Measurements from ENCODE around the gene CBLIF. TPM values are rescaled to one million over a fixed set of nuclear protein-coding genes. Genes with fewer than 3 reads are reported as not detected.
"Not testable (repeated sequence)": the region's sequence is repeated elsewhere in the genome, so short reads cannot be mapped to it uniquely, and the experiment has no call there.

Gene CBLIF
- total RNA-seq (not detected), total RNA-seq (0 reads per million in 29 experiments)
- total RNA-seq (2013) = 2.4 TPM

- Histone ChIP-seq H3K27me3 (replicated peaks in 1 of 2; ENCODE audit: control insufficient read depth in 2 of 2, extremely low read depth in 1 of 2, insufficient read depth in 2 of 2, low read length in 1 of 2) (no peaks in the 10 kb centered on the region), H3K4me1 (ENCODE audit: control insufficient read depth in 1 of 2, extremely low read depth in 1 of 2, insufficient read depth in 2 of 2, low read length in 2 of 2) (no peaks in the 10 kb centered on the region), H3K36me3 (ENCODE audit: control insufficient read depth in 2 of 2, extremely low read depth in 1 of 2, insufficient read depth in 1 of 2, low read length in 1 of 2) (no peaks in the 10 kb centered on the region), H3K4me3 (ENCODE audit: control insufficient read depth in 1 of 2, extremely low read depth in 1 of 2, low read length in 1 of 2) (no peak within 1 kb of the TSS), H3K27ac (ENCODE audit: low read length) (no peak within 1 kb of the TSS), H3K9me3 (no peaks in the 10 kb centered on the region)
- no peaks in the 10 kb centered on the region for H3K4me1 Mint-ChIP-seq
- ChIA-PET POLR2A (no interaction called here), CTCF (no interaction called here)
- ATAC-seq (replicated peaks in 1 of 4) = no peak
- H3K36me3 Mint-ChIP-seq = no peaks in the 10 kb centered on the region
- peaks cover 0 to 4% (median 4%) of the 10 kb centered on the region in 3 donors for H3K9me3 Mint-ChIP-seq
- no peak within 1 kb of the TSS for H3K4me3 Mint-ChIP-seq
- peaks cover 0 to 3% of the 10 kb centered on the region in 2 donors for H3K27me3 Mint-ChIP-seq
- DNase-seq = no peak
- 81% methylated on average over 3 of the region's 4 CpGs for WGBS (ENCODE audit: insufficient coverage)
- no peak within 1 kb of the TSS for H3K27ac Mint-ChIP-seq
Measured at GRCh38 chr11:59845399-59845798, at the start of gene CBLIF. Gene CBLIF, minus strand, starts transcription at chr11:59845499. Its CDS starts 46 bp downstream, at chr11:59845453.

GRCh38 chr11:59894616-59895015 lies 49.3 kb upstream of the CBLIF start:
- no peak overlapping the region for H3K4me3 Mint-ChIP-seq
- H3K27me3 Mint-ChIP-seq = peaks cover 15 to 16% of the 10 kb centered on the region in 2 donors
- CTCF ChIA-PET = no interaction called here
- ATAC-seq (replicated peaks in 1 of 4) (no peak), DNase-seq (no peak)
- POLR2A ChIA-PET = no interaction called here
- peaks cover 0 to 14% (median 13%) of the 10 kb centered on the region in 3 donors for H3K9me3 Mint-ChIP-seq
- H3K27ac Mint-ChIP-seq = no peak overlapping the region
- H3K4me1 Mint-ChIP-seq = no peaks in the 10 kb centered on the region
- no peak overlapping the region for H3K4me3 ChIP-seq (ENCODE audit: control insufficient read depth in 1 of 2, extremely low read depth in 1 of 2, low read length in 1 of 2)
- no peaks in the 10 kb centered on the region for H3K36me3 ChIP-seq (ENCODE audit: control insufficient read depth in 2 of 2, extremely low read depth in 1 of 2, insufficient read depth in 1 of 2, low read length in 1 of 2)
- H3K9me3 ChIP-seq = no peaks in the 10 kb centered on the region
- no CpG with 5 or more reads among the region's 1 CpG for WGBS (ENCODE audit: insufficient coverage)
- H3K36me3 Mint-ChIP-seq = no peaks in the 10 kb centered on the region
- no peak overlapping the region for H3K27ac ChIP-seq (ENCODE audit: low read length)
- H3K27me3 ChIP-seq (replicated peaks in 1 of 2; ENCODE audit: control insufficient read depth in 2 of 2, extremely low read depth in 1 of 2, insufficient read depth in 2 of 2, low read length in 1 of 2) = peaks cover 0 to 11% of the 10 kb centered on the region in 2 experiments
- no peaks in the 10 kb centered on the region for H3K4me1 ChIP-seq (ENCODE audit: control insufficient read depth in 1 of 2, extremely low read depth in 1 of 2, insufficient read depth in 2 of 2, low read length in 2 of 2)

GRCh38 chr11:59891781-59892181 lies 46.5 kb upstream of the CBLIF start:
- H3K27ac ChIP-seq (ENCODE audit: low read length) = no peak overlapping the region
- CTCF ChIA-PET = no interaction called here
- no peaks in the 10 kb centered on the region for H3K4me1 Mint-ChIP-seq
- H3K4me3 Mint-ChIP-seq = no peak overlapping the region
- H3K36me3 Mint-ChIP-seq = peaks cover 6% of the 10 kb centered on the region
- ATAC-seq (replicated peaks in 1 of 4) (no peak), DNase-seq (no peak)
- H3K9me3 ChIP-seq = no peaks in the 10 kb centered on the region
- H3K27me3 Mint-ChIP-seq = peaks cover 16 to 19% of the 10 kb centered on the region in 2 donors
- H3K27ac Mint-ChIP-seq = no peak overlapping the region
- 72% methylated on average over 3 of the region's 4 CpGs for WGBS (ENCODE audit: insufficient coverage)
- peaks cover 14 to 36% (median 30%) of the 10 kb centered on the region in 3 donors for H3K9me3 Mint-ChIP-seq
- H3K4me3 ChIP-seq (ENCODE audit: control insufficient read depth in 1 of 2, extremely low read depth in 1 of 2, low read length in 1 of 2) = no peak overlapping the region
- no peaks in the 10 kb centered on the region for H3K4me1 ChIP-seq (ENCODE audit: control insufficient read depth in 1 of 2, extremely low read depth in 1 of 2, insufficient read depth in 2 of 2, low read length in 2 of 2)
- H3K27me3 ChIP-seq (replicated peaks in 1 of 2; ENCODE audit: control insufficient read depth in 2 of 2, extremely low read depth in 1 of 2, insufficient read depth in 2 of 2, low read length in 1 of 2) = peaks cover 0 to 11% of the 10 kb centered on the region in 2 experiments
- no peaks in the 10 kb centered on the region for H3K36me3 ChIP-seq (ENCODE audit: control insufficient read depth in 2 of 2, extremely low read depth in 1 of 2, insufficient read depth in 1 of 2, low read length in 1 of 2)
- POLR2A ChIA-PET = no interaction called here

DNA sequence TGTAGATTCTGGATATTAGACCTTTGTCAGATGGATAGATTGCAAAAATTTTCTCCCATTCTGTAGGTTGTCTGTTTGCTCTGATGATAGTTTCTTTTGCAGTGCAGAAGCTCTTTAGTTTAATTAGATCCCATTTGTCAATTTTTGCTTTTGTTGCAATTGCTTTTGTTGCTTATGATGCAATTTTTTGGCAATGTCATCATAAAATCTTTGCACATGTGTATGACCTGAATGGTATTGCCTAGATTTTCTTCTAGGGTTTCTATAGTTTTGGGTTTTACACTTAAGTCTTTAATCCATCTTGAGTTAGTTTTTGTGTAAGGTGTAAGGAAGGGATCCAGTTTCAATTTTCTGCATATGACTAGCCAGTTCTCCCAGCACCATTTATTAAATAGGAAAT lies 41.9 kb upstream of the CBLIF start:
- H3K4me3 ChIP-seq (ENCODE audit: control insufficient read depth in 1 of 2, extremely low read depth in 1 of 2, low read length in 1 of 2); H3K4me1 ChIP-seq (ENCODE audit: control insufficient read depth in 1 of 2, extremely low read depth in 1 of 2, insufficient read depth in 2 of 2, low read length in 2 of 2); H3K27me3 ChIP-seq (replicated peaks in 1 of 2; ENCODE audit: control insufficient read depth in 2 of 2, extremely low read depth in 1 of 2, insufficient read depth in 2 of 2, low read length in 1 of 2); H3K36me3 Mint-ChIP-seq; H3K4me1 Mint-ChIP-seq; H3K36me3 ChIP-seq (ENCODE audit: control insufficient read depth in 2 of 2, extremely low read depth in 1 of 2, insufficient read depth in 1 of 2, low read length in 1 of 2); H3K27ac ChIP-seq (ENCODE audit: low read length); DNase-seq; H3K27me3 Mint-ChIP-seq; H3K4me3 Mint-ChIP-seq; H3K9me3 ChIP-seq; POLR2A ChIA-PET; H3K27ac Mint-ChIP-seq; ATAC-seq (replicated peaks in 1 of 4): not testable (repeated sequence)
- CTCF ChIA-PET = interaction anchor here in 1 of 2 donors (0.7 kb wide), 1 partner anchor 766 kb away, joined by 3 read pairs; no protein-coding TSS in a partner anchor
- H3K9me3 Mint-ChIP-seq = peaks cover 17 to 43% (median 30%) of the 10 kb centered on the region in 3 donors

DNA sequence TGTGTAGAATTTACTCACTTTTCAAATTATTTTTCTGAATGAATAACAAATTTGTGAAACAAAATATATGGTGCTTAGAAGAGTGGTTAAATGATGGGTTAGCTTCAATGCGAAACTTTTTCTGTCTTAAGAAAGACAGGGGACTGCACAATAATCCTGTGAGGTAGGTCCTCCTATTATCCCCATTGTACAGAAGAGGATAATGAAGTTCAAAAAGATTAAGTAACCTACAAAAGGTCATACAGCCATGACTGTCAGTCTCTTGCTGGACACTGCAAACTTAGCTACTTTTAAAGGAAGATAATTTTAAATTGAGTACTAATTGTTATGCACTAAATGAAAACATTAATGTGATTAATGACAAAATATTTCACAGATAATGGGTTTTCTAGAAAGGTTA lies 38.3 kb upstream of the CBLIF start:
- no peak for DNase-seq
- Mint-ChIP-seq H3K27ac (no peak overlapping the region), H3K27me3 (peaks cover 2 to 12% of the 10 kb centered on the region in 2 donors), H3K4me1 (no peaks in the 10 kb centered on the region), H3K36me3 (peaks cover under 1% of the 10 kb centered on the region), H3K9me3 (peaks cover 7 to 18% (median 10%) of the 10 kb centered on the region in 3 donors), H3K4me3 (no peak overlapping the region)
- no CpG with 5 or more reads among the region's 1 CpG for WGBS (ENCODE audit: insufficient coverage)
- ChIA-PET CTCF (no interaction called here), POLR2A (no interaction called here)
- no peak overlapping the region for H3K27ac ChIP-seq (ENCODE audit: low read length)
- H3K36me3 ChIP-seq (ENCODE audit: control insufficient read depth in 2 of 2, extremely low read depth in 1 of 2, insufficient read depth in 1 of 2, low read length in 1 of 2) = no peaks in the 10 kb centered on the region
- no peak overlapping the region for H3K4me3 ChIP-seq (ENCODE audit: control insufficient read depth in 1 of 2, extremely low read depth in 1 of 2, low read length in 1 of 2)
- H3K27me3 ChIP-seq (replicated peaks in 1 of 2; ENCODE audit: control insufficient read depth in 2 of 2, extremely low read depth in 1 of 2, insufficient read depth in 2 of 2, low read length in 1 of 2) = no peaks in the 10 kb centered on the region
- no peak for ATAC-seq (replicated peaks in 1 of 4)
- H3K9me3 ChIP-seq = no peaks in the 10 kb centered on the region
- no peaks in the 10 kb centered on the region for H3K4me1 ChIP-seq (ENCODE audit: control insufficient read depth in 1 of 2, extremely low read depth in 1 of 2, insufficient read depth in 2 of 2, low read length in 2 of 2)

GRCh38 chr11:59879567-59879966 lies 34.3 kb upstream of the CBLIF start:
- CTCF ChIA-PET = no interaction called here
- Mint-ChIP-seq H3K9me3 (no peaks in the 10 kb centered on the region), H3K4me3 (no peak overlapping the region), H3K36me3 (no peaks in the 10 kb centered on the region), H3K27ac (no peak overlapping the region), H3K4me1 (no peaks in the 10 kb centered on the region), H3K27me3 (peaks cover 11 to 25% of the 10 kb centered on the region in 2 donors)
- Histone ChIP-seq H3K36me3 (ENCODE audit: control insufficient read depth in 2 of 2, extremely low read depth in 1 of 2, insufficient read depth in 1 of 2, low read length in 1 of 2) (no peaks in the 10 kb centered on the region), H3K27ac (ENCODE audit: low read length) (no peak overlapping the region), H3K27me3 (replicated peaks in 1 of 2; ENCODE audit: control insufficient read depth in 2 of 2, extremely low read depth in 1 of 2, insufficient read depth in 2 of 2, low read length in 1 of 2) (no peaks in the 10 kb centered on the region), H3K4me1 (ENCODE audit: control insufficient read depth in 1 of 2, extremely low read depth in 1 of 2, insufficient read depth in 2 of 2, low read length in 2 of 2) (no peaks in the 10 kb centered on the region), H3K4me3 (ENCODE audit: control insufficient read depth in 1 of 2, extremely low read depth in 1 of 2, low read length in 1 of 2) (no peak overlapping the region), H3K9me3 (no peaks in the 10 kb centered on the region)
- DNase-seq = no peak
- ATAC-seq (replicated peaks in 1 of 4) = no peak
- 100% methylated on average over 1 of the region's 1 CpG for WGBS (ENCODE audit: insufficient coverage)
- POLR2A ChIA-PET = no interaction called here

GRCh38 chr11:59878575-59878974 lies 33.3 kb upstream of the CBLIF start, which contains the start of gene OOSP3:
Gene OOSP3, plus strand, starts transcription at chr11:59878782. Its CDS starts 27 bp downstream, at chr11:59878809.
- Histone ChIP-seq H3K4me3 (ENCODE audit: control insufficient read depth in 1 of 2, extremely low read depth in 1 of 2, low read length in 1 of 2) (no peak within 1 kb of the TSS), H3K27ac (ENCODE audit: low read length) (no peak within 1 kb of the TSS), H3K36me3 (ENCODE audit: control insufficient read depth in 2 of 2, extremely low read depth in 1 of 2, insufficient read depth in 1 of 2, low read length in 1 of 2) (no peaks in the 10 kb centered on the region), H3K4me1 (ENCODE audit: control insufficient read depth in 1 of 2, extremely low read depth in 1 of 2, insufficient read depth in 2 of 2, low read length in 2 of 2) (no peaks in the 10 kb centered on the region), H3K9me3 (no peaks in the 10 kb centered on the region), H3K27me3 (replicated peaks in 1 of 2; ENCODE audit: control insufficient read depth in 2 of 2, extremely low read depth in 1 of 2, insufficient read depth in 2 of 2, low read length in 1 of 2) (peaks cover 0 to 2% of the 10 kb centered on the region in 2 experiments)
- no peak for ATAC-seq (replicated peaks in 1 of 4)
- CTCF ChIA-PET = interaction anchor here in 1 of 2 donors (0.6 kb wide), 1 partner anchor 28 kb away, joined by 3 read pairs; no protein-coding TSS in a partner anchor
- peaks cover 13 to 25% of the 10 kb centered on the region in 2 donors for H3K27me3 Mint-ChIP-seq
- POLR2A ChIA-PET = no interaction called here
- H3K36me3 Mint-ChIP-seq = no peaks in the 10 kb centered on the region
- no peaks in the 10 kb centered on the region for H3K4me1 Mint-ChIP-seq
- no peak for DNase-seq
- H3K9me3 Mint-ChIP-seq = no peaks in the 10 kb centered on the region
- no peak within 1 kb of the TSS for H3K4me3 Mint-ChIP-seq
- 87% methylated on average over 3 of the region's 5 CpGs for WGBS (ENCODE audit: insufficient coverage)
- H3K27ac Mint-ChIP-seq = no peak within 1 kb of the TSS

Data from T-cell (primary cell).